ENCODE results near the gene CCDC120.

Gene CCDC120

GRCh38 chrX:49075347-49075746 lies 16.5 kb downstream of the CCDC120 start:
- no peak for TF ChIP-seq CTCF (IDR thresholded peaks at IDR 0.05; ENCODE audit: low read depth, low read length)
- no peak overlapping the region for H3K4me3 ChIP-seq (ENCODE audit: low read depth, low read length)

- TF ChIP-seq CTCF (IDR thresholded peaks at IDR 0.05; ENCODE audit: low read depth, low read length): no peak
These were observed 19.1 kb downstream of the CCDC120 start for GRCh38 chrX:49077941-49078340.

GRCh38 chrX:49079489-49080428 lies 21.0 kb downstream of the CCDC120 start, which contains the start of gene WDR45:
Gene WDR45 (minus strand): TSS chrX:49079887. CDS start chrX:49078095, 1,792 bp downstream.
- H3K4me3 ChIP-seq (ENCODE audit: low read depth, low read length): peak within 1 kb of the TSS; percentile 63
- no peak for TF ChIP-seq CTCF (IDR thresholded peaks at IDR 0.05; ENCODE audit: low read depth, low read length)

More at GRCh38 chrX:49077941-49078340, 19.1 kb downstream of the CCDC120 start:
- H3K4me3 ChIP-seq (ENCODE audit: low read depth, low read length): no peak overlapping the region

- no peak overlapping the region for H3K4me3 ChIP-seq (ENCODE audit: low read depth, low read length)
- no peak for TF ChIP-seq CTCF (IDR thresholded peaks at IDR 0.05; ENCODE audit: low read depth, low read length)
These were observed 23.6 kb downstream of the CCDC120 start for GRCh38 chrX:49082271-49082871.

- no peak overlapping the region for H3K4me3 ChIP-seq (ENCODE audit: low read depth, low read length)
- no peak for TF ChIP-seq CTCF (IDR thresholded peaks at IDR 0.05; ENCODE audit: low read depth, low read length)
These were observed 30.8 kb downstream of the CCDC120 start for GRCh38 chrX:49089553-49089952.

- TF ChIP-seq CTCF (IDR thresholded peaks at IDR 0.05; ENCODE audit: low read depth, low read length): no peak
These were observed 37.6 kb downstream of the CCDC120 start for GRCh38 chrX:49096419-49096818.

More at GRCh38 chrX:49096419-49096818, 37.6 kb downstream of the CCDC120 start:
- no peak overlapping the region for H3K4me3 ChIP-seq (ENCODE audit: low read depth, low read length)
